DOHH2 (cell line): ENCODE results near the gene HID1.

Experiments used
- EZH2phosphoT487 ChIP-seq: fragments of 200-600 bp; sonication (generic); IDR thresholded peaks from 2 replicates; pipeline ENCODE4 v1.6.1; 2017; ENCODE audit warnings: borderline replicate concordance, mild to moderate bottlenecking, antibody characterized with exemption, low read length, moderate library complexity, mixed read lengths
- TF ChIP-seq, protein P1 (sequence below): fragments of 200-600 bp; sonication (generic); IDR thresholded peaks from one replicate; pipeline ENCODE4 v1.5.1; 2014; ENCODE audit warnings: antibody characterized with exemption, mild to moderate bottlenecking, low read depth, low read length; ENCODE audit not compliant: poor library complexity, severe bottlenecking

DNA sequence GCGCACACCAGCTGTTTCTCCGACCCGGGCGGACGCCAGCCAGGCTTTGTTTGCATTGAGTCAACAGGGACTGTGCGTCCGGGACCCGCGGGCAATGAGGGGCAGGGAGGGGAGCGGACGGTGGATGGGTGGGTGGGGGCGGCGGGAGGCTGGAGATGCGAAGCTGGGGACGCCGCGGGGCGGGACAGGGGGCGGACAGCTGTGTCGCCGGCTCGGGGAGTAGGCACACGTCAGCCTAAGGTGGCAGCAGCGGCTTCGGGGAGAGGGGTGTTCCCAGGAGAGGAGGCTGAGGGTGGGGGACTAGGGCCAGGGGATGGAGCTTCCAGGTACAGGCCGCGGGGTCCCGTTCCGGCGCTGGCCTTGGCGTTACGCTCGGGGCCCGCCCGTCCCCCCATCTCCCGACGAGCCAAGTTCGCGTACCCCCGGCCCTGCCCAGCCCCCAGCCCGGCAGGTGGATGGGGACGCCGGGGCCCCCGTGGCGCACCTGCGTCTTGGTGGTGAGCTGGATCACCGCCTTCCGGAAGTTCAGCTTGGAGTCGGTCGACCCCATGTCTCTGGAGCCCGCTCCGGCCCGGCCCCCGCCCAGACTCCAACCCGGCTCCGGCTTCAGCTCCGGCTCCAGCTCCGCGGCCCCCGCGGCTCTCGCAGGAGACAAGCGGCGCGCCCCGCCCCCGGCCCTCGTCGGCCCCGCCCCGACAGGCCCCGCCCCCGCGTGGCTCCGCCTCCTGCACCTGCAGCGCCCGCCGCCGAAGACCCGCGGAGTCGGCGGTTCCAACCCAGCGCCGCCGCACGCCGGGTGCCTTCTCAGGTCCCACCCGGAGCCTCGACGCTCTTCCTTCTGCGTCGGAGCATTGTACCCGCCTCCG, at the start of gene HID1:
- TF ChIP-seq, protein P1, sequence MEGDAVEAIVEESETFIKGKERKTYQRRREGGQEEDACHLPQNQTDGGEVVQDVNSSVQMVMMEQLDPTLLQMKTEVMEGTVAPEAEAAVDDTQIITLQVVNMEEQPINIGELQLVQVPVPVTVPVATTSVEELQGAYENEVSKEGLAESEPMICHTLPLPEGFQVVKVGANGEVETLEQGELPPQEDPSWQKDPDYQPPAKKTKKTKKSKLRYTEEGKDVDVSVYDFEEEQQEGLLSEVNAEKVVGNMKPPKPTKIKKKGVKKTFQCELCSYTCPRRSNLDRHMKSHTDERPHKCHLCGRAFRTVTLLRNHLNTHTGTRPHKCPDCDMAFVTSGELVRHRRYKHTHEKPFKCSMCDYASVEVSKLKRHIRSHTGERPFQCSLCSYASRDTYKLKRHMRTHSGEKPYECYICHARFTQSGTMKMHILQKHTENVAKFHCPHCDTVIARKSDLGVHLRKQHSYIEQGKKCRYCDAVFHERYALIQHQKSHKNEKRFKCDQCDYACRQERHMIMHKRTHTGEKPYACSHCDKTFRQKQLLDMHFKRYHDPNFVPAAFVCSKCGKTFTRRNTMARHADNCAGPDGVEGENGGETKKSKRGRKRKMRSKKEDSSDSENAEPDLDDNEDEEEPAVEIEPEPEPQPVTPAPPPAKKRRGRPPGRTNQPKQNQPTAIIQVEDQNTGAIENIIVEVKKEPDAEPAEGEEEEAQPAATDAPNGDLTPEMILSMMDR = no peak
- no peak for TF ChIP-seq EZH2phosphoT487
